ENCODE data around the gene ARHGAP11A. TPM values are rescaled to one million over a fixed set of nuclear protein-coding genes. Genes with fewer than 3 reads are reported as not detected.

The ARHGAP11A gene
- total RNA-seq, 1 donor from 2014 or later: 4.0 TPM

DNA sequence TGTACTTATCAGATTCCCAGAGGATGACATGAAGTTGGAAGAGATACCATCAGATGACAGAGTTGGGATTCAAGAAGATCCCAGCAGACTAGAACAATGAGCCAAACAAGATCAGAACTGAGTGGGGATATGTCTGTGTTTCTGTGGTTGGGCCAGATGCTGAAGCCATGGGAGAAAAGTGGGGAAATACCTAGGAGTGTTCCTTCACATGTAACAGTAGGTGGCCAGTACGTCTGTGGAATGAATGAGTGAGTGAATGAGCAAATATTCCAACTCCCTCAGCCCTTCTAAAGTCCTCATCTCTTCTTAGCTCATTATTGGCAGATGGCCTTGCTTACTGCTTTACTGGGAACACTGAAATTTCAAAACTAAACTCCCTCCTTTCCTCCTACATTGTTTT, 70.3 kb downstream of the ARHGAP11A start:
- DNase-seq (no peak), ATAC-seq (no peak)
- Histone ChIP-seq H3K9me3 (no peaks in the 10 kb centered on the region), H3K27me3 (no peaks in the 10 kb centered on the region), H3K27ac (no peak overlapping the region), H3K36me3 (no peaks in the 10 kb centered on the region), H3K4me1 (peaks cover 13% of the 10 kb centered on the region), H3K4me3 (no peak overlapping the region)
- TF ChIP-seq, protein P1, sequence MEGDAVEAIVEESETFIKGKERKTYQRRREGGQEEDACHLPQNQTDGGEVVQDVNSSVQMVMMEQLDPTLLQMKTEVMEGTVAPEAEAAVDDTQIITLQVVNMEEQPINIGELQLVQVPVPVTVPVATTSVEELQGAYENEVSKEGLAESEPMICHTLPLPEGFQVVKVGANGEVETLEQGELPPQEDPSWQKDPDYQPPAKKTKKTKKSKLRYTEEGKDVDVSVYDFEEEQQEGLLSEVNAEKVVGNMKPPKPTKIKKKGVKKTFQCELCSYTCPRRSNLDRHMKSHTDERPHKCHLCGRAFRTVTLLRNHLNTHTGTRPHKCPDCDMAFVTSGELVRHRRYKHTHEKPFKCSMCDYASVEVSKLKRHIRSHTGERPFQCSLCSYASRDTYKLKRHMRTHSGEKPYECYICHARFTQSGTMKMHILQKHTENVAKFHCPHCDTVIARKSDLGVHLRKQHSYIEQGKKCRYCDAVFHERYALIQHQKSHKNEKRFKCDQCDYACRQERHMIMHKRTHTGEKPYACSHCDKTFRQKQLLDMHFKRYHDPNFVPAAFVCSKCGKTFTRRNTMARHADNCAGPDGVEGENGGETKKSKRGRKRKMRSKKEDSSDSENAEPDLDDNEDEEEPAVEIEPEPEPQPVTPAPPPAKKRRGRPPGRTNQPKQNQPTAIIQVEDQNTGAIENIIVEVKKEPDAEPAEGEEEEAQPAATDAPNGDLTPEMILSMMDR (IDR thresholded peaks at IDR 0.05): no peak
- intact Hi-C loops (cut with DNase I): no loop called here

GRCh38 chr15:32687556-32687955, 72.3 kb downstream of the ARHGAP11A start:
- ATAC-seq (no peak), DNase-seq (no peak)
- no peak overlapping the region for H3K27ac ChIP-seq
- no peaks in the 10 kb centered on the region for H3K36me3 ChIP-seq
- intact Hi-C loops (cut with DNase I): no loop called here
- peaks cover 6% of the 10 kb centered on the region for H3K4me1 ChIP-seq
- no peak overlapping the region for H3K4me3 ChIP-seq
- H3K9me3 ChIP-seq: no peaks in the 10 kb centered on the region
- TF ChIP-seq, protein P1 (IDR thresholded peaks at IDR 0.05): no peak
- H3K27me3 ChIP-seq: no peaks in the 10 kb centered on the region

DNA sequence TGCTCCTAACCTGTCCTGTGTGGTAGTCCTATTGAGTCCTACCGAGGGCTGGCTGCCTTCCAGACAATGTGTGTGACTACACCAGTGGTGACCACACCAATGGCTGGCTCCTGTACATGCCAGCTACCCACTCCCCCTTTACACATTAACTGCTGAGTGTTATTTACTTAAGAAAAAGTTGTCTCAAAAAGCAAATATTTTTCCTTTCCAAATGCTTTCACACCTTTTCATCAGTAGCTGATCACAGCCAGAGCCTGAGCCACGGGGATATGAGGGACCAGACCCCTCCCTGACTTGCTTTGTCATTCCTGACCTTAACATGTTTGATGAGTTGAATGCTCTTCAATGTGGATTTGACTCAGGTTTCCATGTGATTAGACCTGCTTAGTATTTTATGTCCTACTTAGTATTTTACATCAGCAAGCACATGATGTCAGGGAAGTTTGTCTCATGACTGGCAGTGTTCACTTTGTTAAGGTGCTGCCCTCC, 72.9 kb downstream of the ARHGAP11A start:
- intact Hi-C loops (cut with DNase I): no loop called here
- TF ChIP-seq, protein P1 (IDR thresholded peaks at IDR 0.05): no peak
- ATAC-seq (peak; percentile 62), DNase-seq (peak; percentile 70)
- Histone ChIP-seq H3K4me3 (no peak overlapping the region), H3K4me1 (no peaks in the 10 kb centered on the region), H3K9me3 (no peaks in the 10 kb centered on the region), H3K27me3 (no peaks in the 10 kb centered on the region), H3K27ac (no peak overlapping the region), H3K36me3 (no peaks in the 10 kb centered on the region)

Other genes starting within 250 kb of the ARHGAP11A start
- 2.1 TPM for gene GOLGA8K, start 212.2 kb upstream of the ARHGAP11A start, total RNA-seq
- gene GOLGA8O, start 159.9 kb upstream of the ARHGAP11A start, total RNA-seq: 2.1 TPM
- gene GOLGA8N, start 22.0 kb upstream of the ARHGAP11A start, total RNA-seq: 14.1 TPM
- gene SCG5, start 26.2 kb downstream of the ARHGAP11A start, total RNA-seq: 0.96 TPM
- gene GREM1, start 102.5 kb downstream of the ARHGAP11A start, total RNA-seq: 2.8 TPM